Prostate gland (tissue), 2 donors: ENCODE measurements around the gene SPACA4. TPM values are rescaled to one million over a fixed set of nuclear protein-coding genes. Genes with fewer than 3 reads are reported as not detected.
A peak's percentile ranks its signal among the peaks of the same experiment; 100 is the strongest.

ENCODE experiments used
- DNase-seq: peaks from one replicate; pipeline ENCODE4 v3.0.0-alpha.2; 2019; ENCODE audit warnings: low spot score
- H3K27ac ChIP-seq, 2 donors: fragments of 200-600 bp; sonication (generic); 2 replicates each; pipeline ENCODE4 v1.5.1; 2017 to 2019
- H3K27me3 ChIP-seq: fragments of 200-600 bp; sonication (generic); replicated peaks from 2 replicates; pipeline ENCODE4 v1.5.1; 2019; ENCODE audit not compliant: insufficient read depth
- H3K36me3 ChIP-seq, 2 donors: fragments of 200-600 bp; sonication (generic); 1 replicate in 1 of 2; 2 replicates in 1 of 2; pipeline versions ENCODE4 v1.5.1 to v1.8.1; 2017 to 2019
- H3K4me1 ChIP-seq: fragments of 200-600 bp; sonication (generic); replicated peaks from 2 replicates; pipeline ENCODE4 v1.5.1; 2019
- H3K4me3 ChIP-seq, 2 donors: fragments of 200-600 bp; sonication (generic); 2 replicates each; pipeline ENCODE4 v1.5.1; 2017 to 2019
- H3K9me3 ChIP-seq: fragments of 200-600 bp; sonication (generic); 2 replicates; pipeline ENCODE4 v1.5.1; 2017
- POLR2A ChIP-seq: fragments of 450-650 bp; IDR thresholded peaks from one replicate; pipeline ENCODE4 v1.6.1; 2016; ENCODE audit warnings: antibody characterized with exemption, mild to moderate bottlenecking
- POLR2AphosphoS5 ChIP-seq: sonication (generic); formaldehyde crosslinking; IDR thresholded peaks from one replicate; pipeline ENCODE4 v1.6.1; 2017; ENCODE audit warnings: antibody characterized with exemption
- WGBS: methylation state at CpG from one replicate; pipeline ENCODE4 v1.1.5; 2018; 5-methylcytosine and 5-hydroxymethylcytosine counted together
- intact Hi-C: fragments of 100-400 bp; cut with DNase I; formaldehyde crosslinking; loops from one replicate; pipeline ENCODE4 v1.14.2; 2022
- total RNA-seq, 2 donors: library from RNA; depleted of rRNA; stranded (reverse); fragments of >200 nt; gene quantifications; one replicate each; pipeline ENCODE4 v1.1.0, GENCODE V29; 2016
- TF ChIP-seq, protein P1 (sequence below), 4 experiments: fragments of 200-600 bp in 2 of 4; fragments of 450-650 bp in 2 of 4; sonication (generic) in 2 of 4; IDR thresholded peaks; 1 replicate in 3 of 4; 2 replicates in 1 of 4; pipeline ENCODE4 v1.5.1; 2016 to 2019; ENCODE audit warnings: antibody characterized with exemption in 4 of 4, mild to moderate bottlenecking in 2 of 4, moderate library complexity in 2 of 4

The SPACA4 gene
- total RNA-seq, 2 donors from 2014 or later, result 0.32 to 6.0 TPM

DNA sequence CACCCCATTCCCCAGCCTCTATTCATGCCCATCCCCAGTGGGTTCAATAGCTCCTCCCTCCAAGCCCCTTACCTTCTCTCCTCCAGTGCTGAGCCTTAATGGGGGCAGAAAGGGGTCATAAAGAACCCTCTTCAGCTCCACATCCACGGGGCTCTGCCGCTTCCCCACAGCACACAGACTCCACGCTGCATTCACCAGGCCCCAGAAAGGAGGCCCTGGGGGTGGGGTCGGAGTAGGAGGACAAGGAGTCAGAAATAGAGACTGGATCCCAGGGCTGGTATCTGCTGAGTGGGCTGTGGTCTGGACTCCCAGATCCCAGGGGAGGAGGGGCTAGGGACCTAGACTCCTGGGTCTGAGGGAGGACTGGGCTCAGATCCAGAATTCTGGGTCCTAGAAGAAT is 37.8 kb downstream of the SPACA4 start:
- no peaks in the 10 kb centered on the region for H3K27me3 ChIP-seq
- H3K27ac ChIP-seq, result no peak overlapping the region
- peaks cover 7% of the 10 kb centered on the region for H3K4me1 ChIP-seq
- DNase-seq, result no peak
- WGBS, result 69% methylated on average over 4 of the region's 4 CpGs
- no peaks in the 10 kb centered on the region for H3K9me3 ChIP-seq
- H3K36me3 ChIP-seq, result no peaks in the 10 kb centered on the region
- TF ChIP-seq, protein P1, sequence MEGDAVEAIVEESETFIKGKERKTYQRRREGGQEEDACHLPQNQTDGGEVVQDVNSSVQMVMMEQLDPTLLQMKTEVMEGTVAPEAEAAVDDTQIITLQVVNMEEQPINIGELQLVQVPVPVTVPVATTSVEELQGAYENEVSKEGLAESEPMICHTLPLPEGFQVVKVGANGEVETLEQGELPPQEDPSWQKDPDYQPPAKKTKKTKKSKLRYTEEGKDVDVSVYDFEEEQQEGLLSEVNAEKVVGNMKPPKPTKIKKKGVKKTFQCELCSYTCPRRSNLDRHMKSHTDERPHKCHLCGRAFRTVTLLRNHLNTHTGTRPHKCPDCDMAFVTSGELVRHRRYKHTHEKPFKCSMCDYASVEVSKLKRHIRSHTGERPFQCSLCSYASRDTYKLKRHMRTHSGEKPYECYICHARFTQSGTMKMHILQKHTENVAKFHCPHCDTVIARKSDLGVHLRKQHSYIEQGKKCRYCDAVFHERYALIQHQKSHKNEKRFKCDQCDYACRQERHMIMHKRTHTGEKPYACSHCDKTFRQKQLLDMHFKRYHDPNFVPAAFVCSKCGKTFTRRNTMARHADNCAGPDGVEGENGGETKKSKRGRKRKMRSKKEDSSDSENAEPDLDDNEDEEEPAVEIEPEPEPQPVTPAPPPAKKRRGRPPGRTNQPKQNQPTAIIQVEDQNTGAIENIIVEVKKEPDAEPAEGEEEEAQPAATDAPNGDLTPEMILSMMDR (IDR thresholded peaks at IDR 0.05), result no peak
- TF ChIP-seq POLR2A, result no peak
- no peak for TF ChIP-seq POLR2AphosphoS5
- no peak overlapping the region for H3K4me3 ChIP-seq
- intact Hi-C loops, result loop anchor here (5.0 to 10.0 kb wide), 2 partner anchors 68 to 320 kb away; partner anchors contain the start of gene FTL

DNA sequence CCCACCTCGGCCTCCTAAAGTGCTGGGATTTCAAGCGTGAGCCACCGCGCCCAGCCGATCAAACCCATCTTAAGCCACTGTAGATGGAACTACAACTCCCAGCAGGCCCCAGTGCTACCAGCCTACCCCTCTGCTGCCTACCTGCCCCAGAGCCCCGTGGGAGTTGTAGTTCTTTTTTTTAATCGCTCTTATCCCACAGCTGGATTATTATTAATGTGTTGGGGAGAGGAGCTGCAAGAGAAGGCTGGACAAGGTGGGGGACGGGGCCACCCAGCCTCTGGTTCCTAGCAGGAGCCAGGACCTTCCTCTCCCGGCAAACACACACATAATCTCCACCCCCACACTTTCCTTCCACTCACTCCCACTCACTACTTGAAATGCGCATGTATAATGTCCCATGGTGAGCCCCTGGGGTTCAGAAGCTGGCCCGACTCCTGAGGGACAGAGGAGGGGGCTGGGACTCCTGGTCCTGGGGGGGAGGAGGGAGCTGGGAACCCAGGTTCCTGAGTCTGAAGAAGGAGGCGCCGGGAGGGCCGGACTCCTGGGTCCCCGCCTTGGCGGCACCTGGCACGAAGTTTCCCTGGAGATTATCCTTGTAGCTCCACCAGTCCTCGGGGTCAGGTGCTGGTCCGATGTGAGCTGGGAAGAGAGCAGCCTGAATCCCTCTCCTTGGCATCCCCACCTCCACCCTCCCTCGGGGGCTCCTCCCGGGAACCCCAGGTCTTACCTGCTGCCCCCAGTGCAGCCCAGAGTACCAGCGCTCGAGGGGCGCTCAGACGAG is 38.5 kb downstream of the SPACA4 start:
- no peaks in the 10 kb centered on the region for H3K36me3 ChIP-seq
- peak; percentile 81 for DNase-seq
- intact Hi-C loops, result loop anchor here (5.0 to 10.0 kb wide), 3 partner anchors 67 to 320 kb away; partner anchors contain the start of gene FTL

DNA sequence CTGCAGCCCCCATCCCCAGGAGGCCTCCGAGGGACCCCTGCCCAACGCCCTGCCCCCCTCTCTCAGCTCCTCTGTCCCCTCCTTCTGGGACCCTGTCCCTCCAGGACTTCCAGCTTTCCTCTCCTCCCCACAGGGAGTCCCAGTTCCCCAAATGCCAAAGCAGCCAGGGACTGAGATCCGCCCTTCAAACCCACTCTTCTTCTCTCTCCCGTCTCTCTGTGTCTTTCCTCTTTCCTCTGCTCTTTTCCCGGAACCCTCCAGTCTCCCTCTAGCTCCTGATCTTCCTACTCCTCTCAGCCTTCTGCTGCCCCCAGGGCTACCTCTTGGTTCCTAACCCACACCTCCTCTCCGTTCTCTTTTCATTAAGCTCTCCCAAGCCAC is 39.1 kb downstream of the SPACA4 start:
- TF ChIP-seq POLR2A (no peak), POLR2AphosphoS5 (no peak)
- TF ChIP-seq, protein P1 (IDR thresholded peaks at IDR 0.05), result no peak
- Histone ChIP-seq H3K4me1 (peaks cover 7% of the 10 kb centered on the region), H3K36me3 (no peaks in the 10 kb centered on the region), H3K4me3 (peak overlapping the region; percentile 41 to 44), H3K27ac (peak overlapping the region; percentile 90 to 93), H3K27me3 (no peaks in the 10 kb centered on the region), H3K9me3 (no peaks in the 10 kb centered on the region)
- no peak for DNase-seq
- intact Hi-C loops, result loop anchor here (5.0 to 10.0 kb wide), 2 partner anchors 197 to 319 kb away; partner anchors contain the start of gene FTL
- whole genome bisulfite sequencing, result 0% methylated on average over 6 of the region's 6 CpGs

More for the DNA sequence above, 38.5 kb downstream of the SPACA4 start:
- Histone ChIP-seq H3K27ac (peak overlapping the region; percentile 90 to 93), H3K27me3 (no peaks in the 10 kb centered on the region), H3K4me3 (peak overlapping the region; percentile 41 to 44), H3K4me1 (peaks cover 7% of the 10 kb centered on the region), H3K9me3 (no peaks in the 10 kb centered on the region)
- 4% methylated on average over 25 of the region's 25 CpGs for WGBS
- peak; percentile 30 for TF ChIP-seq POLR2A
- TF ChIP-seq POLR2AphosphoS5, result peak; percentile 82
- TF ChIP-seq, protein P1 (IDR thresholded peaks at IDR 0.05), result no peak

DNA sequence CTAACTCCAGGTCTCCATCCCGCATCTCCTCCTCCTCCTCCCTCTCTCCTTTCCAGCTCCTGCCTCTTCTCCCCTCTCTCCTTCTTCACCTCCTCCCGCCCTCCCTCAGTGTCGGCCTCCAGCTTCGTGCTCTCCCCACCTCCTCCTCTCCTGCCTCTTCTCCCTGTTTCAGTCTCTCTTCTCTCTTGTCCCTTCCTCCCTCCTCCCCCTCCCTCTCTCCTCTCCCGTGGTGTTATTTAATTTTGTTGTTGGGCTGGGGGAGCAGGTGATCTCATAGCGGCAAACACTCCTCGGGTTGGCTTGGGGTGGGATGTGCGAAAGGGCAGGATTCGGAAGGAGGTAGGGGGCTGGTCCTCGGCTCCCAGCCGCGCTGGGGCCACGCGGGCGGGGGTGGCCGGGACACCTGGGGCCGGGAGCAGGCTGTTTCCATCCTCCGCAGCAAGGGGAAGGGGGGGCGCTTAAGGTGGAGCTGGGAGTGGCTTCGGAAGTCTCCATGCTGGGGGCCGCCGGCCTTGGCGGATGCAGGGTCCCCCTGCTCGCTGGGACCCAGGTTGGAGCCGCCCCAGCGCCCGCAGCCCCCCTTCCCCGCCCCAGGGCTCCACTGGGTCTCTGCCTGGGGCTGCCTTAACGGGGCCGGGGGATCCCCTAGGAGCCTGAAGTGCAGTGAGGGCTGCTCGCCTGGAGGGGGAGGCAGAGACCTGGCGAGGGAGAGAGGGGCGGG is 39.6 kb downstream of the SPACA4 start, which contains the start of gene CA11:
Gene CA11 (minus strand): TSS at position 187 of the 721 bp plus-strand sequence. CDS start 555 bp downstream, outside the sequence.
- Histone ChIP-seq H3K9me3 (no peaks in the 10 kb centered on the region), H3K27me3 (no peaks in the 10 kb centered on the region), H3K4me3 (peak within 1 kb of the TSS; percentile 41 to 44), H3K27ac (peak within 1 kb of the TSS; percentile 90 to 93), H3K36me3 (no peaks in the 10 kb centered on the region), H3K4me1 (peaks cover 7% of the 10 kb centered on the region)
- intact Hi-C loops, result loop anchor here (5.0 to 10.0 kb wide), 2 partner anchors 196 to 319 kb away; partner anchors contain the start of gene FTL
- peak; percentile 49 for TF ChIP-seq POLR2A
- TF ChIP-seq POLR2AphosphoS5, result peak; percentile 55
- TF ChIP-seq, protein P1 (IDR thresholded peaks at IDR 0.05), result peak; percentile 85 to 95 (median 88)
- WGBS, result 2% methylated on average over 32 of the region's 33 CpGs
- DNase-seq, result peak; percentile 78
